Neural cell (in vitro differentiated cells): Measurements from ENCODE around the gene CCDC88A. TPM values are rescaled to one million over a fixed set of nuclear protein-coding genes. Genes with fewer than 3 reads are reported as not detected.

ENCODE experiments used
- H2AFZ ChIP-seq: fragments of 200-600, 300-800 bp; sonication (generic), shearing (Covaris generic); 2 replicates; pipeline ENCODE4 v1.6.0; 2014; ENCODE audit warnings: low read depth, mild to moderate bottlenecking, antibody characterized with exemption, low read length, moderate library complexity
- H3F3A ChIP-seq: fragments of 200-600 bp; shearing (Covaris generic); 2 replicates; pipeline ENCODE4 v1.6.1; 2016; ENCODE audit warnings: mild to moderate bottlenecking, moderate library complexity, mixed read lengths, antibody characterized with exemption, low read length; ENCODE audit not compliant: insufficient read depth, poor library complexity, severe bottlenecking
- H3K27ac ChIP-seq: fragments of 200-600, 300-800 bp; sonication (generic), shearing (Covaris generic); 2 replicates; pipeline ENCODE4 v1.5.1; 2014; ENCODE audit warnings: mild to moderate bottlenecking, low read length, moderate library complexity
- H3K27me3 ChIP-seq: fragments of 300-800, 200-600 bp; sonication (generic), shearing (Covaris generic); 2 replicates; pipeline ENCODE4 v1.6.0; 2014; ENCODE audit warnings: mild to moderate bottlenecking, low read depth, low read length, moderate library complexity; ENCODE audit not compliant: insufficient read depth
- H3K36me3 ChIP-seq: fragments of 300-800, 200-600 bp; sonication (generic), shearing (Covaris generic); 2 replicates; pipeline ENCODE4 v1.5.1; 2014; ENCODE audit warnings: mild to moderate bottlenecking, antibody characterized with exemption, low read length, moderate library complexity; ENCODE audit not compliant: insufficient read depth
- H3K4me2 ChIP-seq: fragments of 300-800, 200-600 bp; sonication (generic), shearing (Covaris generic); 2 replicates; pipeline ENCODE4 v1.6.0; 2014; ENCODE audit warnings: mild to moderate bottlenecking, low read length
- H3K4me3 ChIP-seq: fragments of 300-800, 200-600 bp; sonication (generic), shearing (Covaris generic); 2 replicates; pipeline ENCODE4 v1.5.1; 2014; ENCODE audit warnings: mild to moderate bottlenecking, low read length, moderate library complexity
- H3K79me2 ChIP-seq: fragments of 200-600 bp; shearing (Covaris generic); replicated peaks from 2 replicates; pipeline ENCODE4 v1.6.0; 2014; ENCODE audit warnings: mild to moderate bottlenecking, low read length, moderate library complexity; ENCODE audit not compliant: insufficient read depth
- H3K9ac ChIP-seq: fragments of 300-800, 200-600 bp; sonication (generic), shearing (Covaris generic); 2 replicates; pipeline ENCODE4 v1.6.1; 2016; ENCODE audit warnings: mild to moderate bottlenecking, low read length, mixed read lengths
- H3K9me2 ChIP-seq: fragments of 200-600 bp; shearing (Covaris generic); 2 replicates; pipeline ENCODE4 v1.6.1; 2016; ENCODE audit warnings: mild to moderate bottlenecking, low read length, mixed read lengths; ENCODE audit not compliant: insufficient read depth
- H3K9me3 ChIP-seq: fragments of 200-600, 300-800 bp; sonication (generic), shearing (Covaris generic); 2 replicates; pipeline ENCODE4 v1.6.1; 2016; ENCODE audit warnings: mild to moderate bottlenecking, mixed run types, low read length, moderate library complexity, mixed read lengths
- H4K20me1 ChIP-seq: fragments of 200-600 bp; shearing (Covaris generic); 2 replicates; pipeline ENCODE4 v1.6.1; 2016; ENCODE audit warnings: mild to moderate bottlenecking, mixed run types; ENCODE audit not compliant: insufficient read depth
- CTCF ChIP-seq: fragments of 450-650 bp; IDR thresholded peaks from 2 replicates; pipeline ENCODE4 v1.5.1; 2014; ENCODE audit warnings: antibody characterized with exemption, mild to moderate bottlenecking, moderate library complexity; ENCODE audit not compliant: poor library complexity, severe bottlenecking
- EP300 ChIP-seq: fragments of 450-650 bp; conservative IDR thresholded peaks from 2 replicates; pipeline ENCODE4 v1.6.1; 2014; ENCODE audit warnings: antibody characterized with exemption, mild to moderate bottlenecking, moderate library complexity; ENCODE audit not compliant: poor library complexity, severe bottlenecking
- EZH2 ChIP-seq: fragments of 200-600, 300-800 bp; shearing (Covaris generic), sonication (generic); IDR thresholded peaks from 2 replicates; pipeline ENCODE4 v1.6.1; 2014; ENCODE audit warnings: antibody characterized with exemption, low read length, borderline replicate concordance, mild to moderate bottlenecking; ENCODE audit not compliant: insufficient read depth, poor library complexity, severe bottlenecking
- MXI1 ChIP-seq: fragments of 450-650 bp; conservative IDR thresholded peaks from 2 replicates; pipeline ENCODE4 v1.6.1; 2014; ENCODE audit warnings: antibody characterized with exemption, mild to moderate bottlenecking; ENCODE audit not compliant: poor library complexity, severe bottlenecking
- POLR2AphosphoS5 ChIP-seq: IDR thresholded peaks from 2 replicates; pipeline ENCODE4 v1.6.1; 2012
- RAD21 ChIP-seq: fragments of 450-650 bp; conservative IDR thresholded peaks from 2 replicates; pipeline ENCODE4 v1.6.1; 2014; ENCODE audit warnings: antibody characterized with exemption, mild to moderate bottlenecking, moderate library complexity
- REST ChIP-seq: IDR thresholded peaks from 2 replicates; pipeline ENCODE4 v1.6.1; 2012; ENCODE audit warnings: borderline replicate concordance
- SMC3 ChIP-seq: fragments of 450-650 bp; conservative IDR thresholded peaks from 2 replicates; pipeline ENCODE4 v1.6.1; 2014; ENCODE audit warnings: antibody characterized with exemption, mild to moderate bottlenecking, moderate library complexity; ENCODE audit not compliant: poor library complexity
- TAF1 ChIP-seq: IDR thresholded peaks from 2 replicates; pipeline ENCODE4 v1.6.1; 2012; ENCODE audit warnings: low read depth
- polyA plus RNA-seq: library from polyadenylated mRNA; depleted of rRNA; stranded (reverse); fragments of >200 nt; gene quantifications from 2 replicates; pipeline ENCODE4 v1.2.3, GENCODE V29; 2014

CCDC88A gene
- polyA plus RNA-seq, 1 donor from 2014 or later: 224 TPM

GRCh38 chr2:55459714-55460274 lies 40.1 kb upstream of the CCDC88A start:
- H3K9me2 ChIP-seq: no peaks in the 10 kb centered on the region
- TF ChIP-seq TAF1: no peak
- H3K27ac ChIP-seq: no peak overlapping the region
- H3K4me2 ChIP-seq: no peak overlapping the region
- H3K27me3 ChIP-seq: no peaks in the 10 kb centered on the region
- H3K9ac ChIP-seq: no peak overlapping the region
- H3K36me3 ChIP-seq: no peaks in the 10 kb centered on the region
- no peak overlapping the region for H2AFZ ChIP-seq
- H3K9me3 ChIP-seq: no peaks in the 10 kb centered on the region
- H3F3A ChIP-seq: no peaks in the 10 kb centered on the region
- no peak overlapping the region for H3K4me3 ChIP-seq
- no peaks in the 10 kb centered on the region for H4K20me1 ChIP-seq
- H3K79me2 ChIP-seq: no peaks in the 10 kb centered on the region

- no peaks in the 10 kb centered on the region for H3K9me3 ChIP-seq
- no peak overlapping the region for H3K4me2 ChIP-seq
- H2AFZ ChIP-seq: no peak overlapping the region
- no peak overlapping the region for H3K9ac ChIP-seq
- no peaks in the 10 kb centered on the region for H3K27me3 ChIP-seq
- no peak for TF ChIP-seq SMC3
- TF ChIP-seq EZH2: no peak
- TF ChIP-seq CTCF: no peak
- TF ChIP-seq REST: no peak
- TF ChIP-seq RAD21: no peak
- TF ChIP-seq EP300: no peak
- no peak for TF ChIP-seq TAF1
- TF ChIP-seq POLR2AphosphoS5: no peak
- no peak for TF ChIP-seq MXI1
- no peaks in the 10 kb centered on the region for H3K36me3 ChIP-seq
- no peaks in the 10 kb centered on the region for H3F3A ChIP-seq
- no peaks in the 10 kb centered on the region for H3K9me2 ChIP-seq
- H3K4me3 ChIP-seq: no peak overlapping the region
- no peak overlapping the region for H3K27ac ChIP-seq
- H4K20me1 ChIP-seq: no peaks in the 10 kb centered on the region
- H3K79me2 ChIP-seq: no peaks in the 10 kb centered on the region
Measured at GRCh38 chr2:55459279-55459678, 39.6 kb upstream of the CCDC88A start.

GRCh38 chr2:55454121-55454520 lies 34.5 kb upstream of the CCDC88A start:
- H3K9me3 ChIP-seq: no peaks in the 10 kb centered on the region
- H3K27me3 ChIP-seq: no peaks in the 10 kb centered on the region
- no peak for TF ChIP-seq POLR2AphosphoS5
- TF ChIP-seq RAD21: no peak
- no peak overlapping the region for H3K27ac ChIP-seq
- H3K9ac ChIP-seq: no peak overlapping the region
- no peaks in the 10 kb centered on the region for H3K9me2 ChIP-seq
- no peak overlapping the region for H3K4me3 ChIP-seq
- H4K20me1 ChIP-seq: no peaks in the 10 kb centered on the region
- H3K4me2 ChIP-seq: no peak overlapping the region
- no peaks in the 10 kb centered on the region for H3K36me3 ChIP-seq
- H2AFZ ChIP-seq: no peak overlapping the region
- no peaks in the 10 kb centered on the region for H3K79me2 ChIP-seq
- no peaks in the 10 kb centered on the region for H3F3A ChIP-seq
